Measurements from ENCODE around the gene MSI2. TPM values are rescaled to one million over a fixed set of nuclear protein-coding genes. Genes with fewer than 3 reads are reported as not detected.
A peak's percentile ranks its signal among the peaks of the same experiment; 100 is the strongest.

The MSI2 gene
- total RNA-seq, 1 donor from 2014 or later, result 90.7 TPM

DNA sequence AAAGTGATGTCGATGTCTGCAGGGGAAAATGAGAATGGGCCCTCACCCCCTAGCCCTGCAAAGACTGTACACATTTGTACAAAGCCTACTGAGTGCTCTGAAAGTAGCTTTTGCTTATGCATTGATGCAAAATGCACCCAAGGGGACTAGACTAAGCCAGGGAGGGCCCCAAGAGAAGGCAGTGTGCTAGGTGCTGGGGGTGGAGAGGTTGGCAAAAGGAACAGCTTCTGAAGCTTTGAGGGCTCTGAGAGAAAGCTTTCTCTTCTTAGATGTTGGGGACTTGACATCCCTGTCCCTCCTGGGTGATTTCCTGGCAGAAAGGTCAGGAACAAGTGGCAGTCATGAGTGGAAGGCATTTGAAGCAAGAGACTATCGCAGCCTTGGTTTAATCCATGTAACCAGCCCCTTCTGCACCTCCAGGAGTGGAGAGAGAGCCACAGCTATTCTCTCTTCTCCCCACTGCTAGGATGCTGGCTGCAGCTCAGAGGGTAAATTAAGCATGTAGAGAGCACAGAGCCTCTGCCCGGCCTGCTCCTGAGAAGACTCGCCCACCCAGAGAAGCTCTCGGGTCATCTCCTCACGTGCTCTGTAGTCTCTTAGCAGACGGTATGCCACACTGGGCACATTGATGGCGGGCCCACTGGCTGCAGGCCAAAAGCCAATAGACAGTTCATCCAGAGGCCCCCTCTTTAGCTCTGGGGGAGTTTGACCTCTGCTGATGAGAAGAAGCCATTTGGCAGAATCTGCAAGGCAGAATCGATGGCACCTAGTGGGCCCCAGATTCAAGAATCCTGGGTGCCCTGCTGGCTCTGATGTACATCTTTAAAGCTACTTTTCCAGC lies 221.4 kb downstream of the MSI2 start:
- ATAC-seq, result peak; percentile 11
- DNase-seq, result no peak
- intact Hi-C loops (cut with micrococcal nuclease), result no loop called here

- peak; percentile 74 for ATAC-seq
- intact Hi-C loops (cut with micrococcal nuclease), result no loop called here
- DNase-seq, result no peak
These were observed 222.3 kb downstream of the MSI2 start for GRCh38 chr17:57478478-57479250.

- intact Hi-C loops (cut with micrococcal nuclease), result no loop called here
- ATAC-seq (peak; percentile 63), DNase-seq (peak; percentile 51)
These were observed 224.3 kb downstream of the MSI2 start for GRCh38 chr17:57480438-57481196.

GRCh38 chr17:57481910-57482391 lies 225.6 kb downstream of the MSI2 start:
- DNase-seq (no peak), ATAC-seq (no peak)
- intact Hi-C loops (cut with micrococcal nuclease), result no loop called here

- DNase-seq (no peak), ATAC-seq (no peak)
- intact Hi-C loops (cut with micrococcal nuclease), result no loop called here
These were observed 226.3 kb downstream of the MSI2 start for GRCh38 chr17:57482657-57483056.

DNA sequence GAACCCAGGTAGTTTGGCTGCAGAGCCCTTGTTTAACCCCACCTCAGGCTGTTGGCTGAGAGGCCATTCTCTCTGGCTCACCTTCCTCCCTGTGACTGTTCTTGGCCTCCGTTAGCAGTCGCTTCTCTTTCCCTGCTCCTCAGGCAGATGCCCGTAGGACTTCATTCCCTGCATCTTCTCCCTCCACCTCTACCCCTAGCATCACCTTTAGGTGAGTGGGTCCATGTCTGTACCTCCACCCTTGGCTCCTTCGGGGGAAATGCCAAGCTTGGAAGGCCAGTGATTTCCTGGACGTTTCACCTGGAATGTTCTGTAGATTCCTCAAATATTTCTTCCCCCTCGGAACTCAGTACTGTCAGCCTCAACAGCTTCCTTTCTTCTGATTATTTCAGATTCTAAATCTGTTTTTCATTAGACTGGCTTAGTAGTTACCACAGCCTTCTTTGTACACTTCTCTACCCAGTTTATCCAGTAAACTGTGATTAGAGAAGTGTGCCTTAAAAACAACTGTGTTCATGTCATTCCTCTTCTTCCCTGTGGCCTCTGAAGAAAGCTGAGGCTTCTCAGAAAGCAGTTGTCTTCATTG lies 227.9 kb downstream of the MSI2 start:
- ATAC-seq (no peak), DNase-seq (no peak)
- intact Hi-C loops (cut with micrococcal nuclease), result no loop called here

DNA sequence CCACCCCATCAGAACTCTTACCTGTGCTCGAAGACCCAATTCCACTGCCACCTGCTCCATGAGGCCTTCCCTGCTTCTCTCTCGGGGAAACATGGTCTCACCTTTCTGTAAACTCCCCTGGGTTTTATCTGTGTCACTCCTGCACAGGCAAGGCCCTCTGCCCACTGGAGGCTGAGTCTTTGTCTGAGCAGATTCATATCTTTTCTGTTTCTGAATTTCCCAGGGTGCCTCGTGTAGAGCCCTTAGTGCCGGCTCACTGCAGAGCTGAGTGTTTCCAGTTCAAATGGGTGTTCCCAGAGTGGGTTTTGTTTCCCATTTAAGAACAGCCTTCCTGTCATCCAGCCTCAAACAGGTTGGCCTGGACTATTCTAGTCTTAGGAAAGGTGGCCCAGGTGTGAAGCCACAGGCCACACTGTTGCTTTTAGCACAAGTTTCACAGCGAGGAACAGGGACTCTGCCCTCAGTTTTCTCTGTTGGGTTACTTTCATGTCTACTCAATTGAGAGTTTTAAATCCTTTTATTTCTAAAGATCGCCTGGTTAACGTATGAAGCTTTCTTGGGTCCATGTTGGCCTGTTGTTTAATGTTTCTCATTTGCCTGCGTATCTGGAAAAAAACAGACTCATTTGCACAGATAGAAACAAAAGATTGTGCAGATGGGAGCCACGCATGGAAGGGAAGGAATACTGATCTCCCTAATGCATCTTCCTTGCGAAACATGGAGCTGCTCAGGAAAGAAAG lies 228.7 kb downstream of the MSI2 start:
- DNase-seq (no peak), ATAC-seq (no peak)
- intact Hi-C loops (cut with micrococcal nuclease), result no loop called here

DNA sequence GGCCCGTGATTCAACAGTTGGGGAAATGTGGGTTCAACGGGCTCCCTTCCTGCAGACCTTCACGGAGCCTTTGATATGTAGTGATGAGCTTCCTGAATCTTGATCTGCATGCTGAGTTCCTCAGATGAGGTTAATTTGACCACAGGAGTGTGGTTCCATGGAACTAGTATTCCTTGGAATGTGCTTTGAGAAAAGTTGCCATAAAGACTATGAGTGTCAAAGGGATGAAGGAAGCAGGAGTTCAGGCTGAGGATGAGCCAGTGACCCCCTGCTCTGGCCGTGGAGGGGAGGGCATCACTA lies 229.2 kb downstream of the MSI2 start:
- no peak for ATAC-seq
- DNase-seq, result no peak
- intact Hi-C loops (cut with micrococcal nuclease), result no loop called here

GRCh38 chr17:57485916-57486881 lies 229.9 kb downstream of the MSI2 start:
- no peak for DNase-seq
- intact Hi-C loops (cut with micrococcal nuclease), result no loop called here
- no peak for ATAC-seq

- intact Hi-C loops (cut with micrococcal nuclease), result no loop called here
- DNase-seq (no peak), ATAC-seq (peak; percentile 54)
These were observed 230.6 kb downstream of the MSI2 start for GRCh38 chr17:57486882-57487301.

- DNase-seq, result no peak
- intact Hi-C loops (cut with micrococcal nuclease), result no loop called here
These were observed 231.2 kb downstream of the MSI2 start for GRCh38 chr17:57487573-57487972.

GRCh38 chr17:57488856-57489255 lies 232.5 kb downstream of the MSI2 start:
- intact Hi-C loops (cut with micrococcal nuclease), result no loop called here
- ATAC-seq (peak; percentile 74), DNase-seq (peak; percentile 61)

More at GRCh38 chr17:57487573-57487972, 231.2 kb downstream of the MSI2 start:
- ATAC-seq, result peak; percentile 33

GRCh38 chr17:57489321-57489720 lies 233.0 kb downstream of the MSI2 start:
- ATAC-seq (no peak), DNase-seq (no peak)
- intact Hi-C loops (cut with micrococcal nuclease), result no loop called here

- intact Hi-C loops (cut with micrococcal nuclease), result no loop called here
- ATAC-seq (no peak), DNase-seq (no peak)
These were observed 234.0 kb downstream of the MSI2 start for GRCh38 chr17:57490111-57490845.

GRCh38 chr17:57490890-57491289 lies 234.6 kb downstream of the MSI2 start:
- intact Hi-C loops (cut with micrococcal nuclease), result no loop called here
- no peak for DNase-seq
- ATAC-seq, result no peak

GRCh38 chr17:57493171-57493570 lies 236.8 kb downstream of the MSI2 start:
- intact Hi-C loops (cut with micrococcal nuclease), result no loop called here
- DNase-seq, result no peak

DNA sequence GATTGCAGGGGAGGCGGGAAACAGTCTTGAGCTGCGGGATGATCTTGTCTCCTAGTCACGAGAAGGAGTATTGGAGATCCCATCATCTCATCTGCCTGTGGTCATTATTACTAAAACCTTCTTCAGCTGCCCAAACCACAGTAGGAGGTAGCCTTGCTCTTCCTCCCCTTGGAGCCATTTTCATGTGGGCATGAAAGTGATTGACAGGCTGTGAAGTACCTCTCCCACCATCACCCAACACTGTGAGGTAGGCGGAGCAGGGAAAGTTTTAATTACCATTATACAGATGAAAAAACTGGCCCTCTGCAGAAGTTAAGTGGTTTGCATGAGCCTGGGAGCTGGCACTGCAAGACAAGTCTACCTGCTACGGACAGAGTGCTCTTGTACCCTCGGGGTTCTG lies 237.3 kb downstream of the MSI2 start:
- DNase-seq, result no peak
- intact Hi-C loops (cut with micrococcal nuclease), result no loop called here
- ATAC-seq, result no peak

More at GRCh38 chr17:57493171-57493570, 236.8 kb downstream of the MSI2 start:
- no peak for ATAC-seq
